Diencephalon (tissue), 1 donor: Measurements from ENCODE around the gene OST4. TPM values are rescaled to one million over a fixed set of nuclear protein-coding genes. Genes with fewer than 3 reads are reported as not detected.

Experiments
- total RNA-seq: library from RNA; depleted of rRNA; stranded (reverse); fragments of >200 nt; gene quantifications from one replicate; pipeline ENCODE4 v1.2.3, GENCODE V29; 2014

The OST4 gene
- total RNA-seq = 158 TPM

DNA sequence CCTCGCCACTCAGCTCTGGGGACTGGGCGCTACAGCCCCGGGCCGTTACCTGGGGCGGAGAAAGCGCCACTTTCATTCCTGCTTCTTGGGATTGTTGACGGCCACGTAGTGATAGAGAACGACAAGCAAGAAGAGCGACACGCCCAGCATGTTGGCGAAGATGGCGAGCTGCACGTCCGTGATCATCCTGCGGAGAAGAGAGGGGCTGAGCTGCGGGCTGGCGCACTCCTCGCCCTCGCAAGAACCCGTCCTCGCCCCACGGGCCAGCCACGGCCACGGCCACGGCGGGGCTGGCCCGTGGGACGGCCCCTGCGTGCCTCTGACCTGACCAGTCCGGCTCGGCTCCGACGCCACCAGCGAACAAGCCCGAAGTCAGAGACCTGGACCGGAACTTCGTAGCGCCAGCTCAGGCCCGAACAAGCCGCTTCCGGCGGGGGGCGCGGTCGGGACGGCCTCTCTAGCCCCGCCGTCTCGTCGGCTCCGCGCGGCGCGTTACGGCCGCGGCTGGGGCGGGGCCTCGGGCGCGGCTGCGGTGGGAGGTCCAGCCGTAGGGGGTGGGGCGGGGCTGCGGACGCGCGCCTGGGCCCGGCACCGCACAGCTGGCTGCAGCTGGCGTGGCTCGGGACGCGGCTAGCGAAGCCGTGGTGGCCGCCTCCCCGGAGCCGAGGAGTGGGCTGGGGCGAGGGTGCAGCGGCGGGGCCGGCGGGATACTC is at the start of gene OST4:
Gene OST4, minus strand, starts transcription at position 378 of the 713 bp plus-strand sequence.

DNA sequence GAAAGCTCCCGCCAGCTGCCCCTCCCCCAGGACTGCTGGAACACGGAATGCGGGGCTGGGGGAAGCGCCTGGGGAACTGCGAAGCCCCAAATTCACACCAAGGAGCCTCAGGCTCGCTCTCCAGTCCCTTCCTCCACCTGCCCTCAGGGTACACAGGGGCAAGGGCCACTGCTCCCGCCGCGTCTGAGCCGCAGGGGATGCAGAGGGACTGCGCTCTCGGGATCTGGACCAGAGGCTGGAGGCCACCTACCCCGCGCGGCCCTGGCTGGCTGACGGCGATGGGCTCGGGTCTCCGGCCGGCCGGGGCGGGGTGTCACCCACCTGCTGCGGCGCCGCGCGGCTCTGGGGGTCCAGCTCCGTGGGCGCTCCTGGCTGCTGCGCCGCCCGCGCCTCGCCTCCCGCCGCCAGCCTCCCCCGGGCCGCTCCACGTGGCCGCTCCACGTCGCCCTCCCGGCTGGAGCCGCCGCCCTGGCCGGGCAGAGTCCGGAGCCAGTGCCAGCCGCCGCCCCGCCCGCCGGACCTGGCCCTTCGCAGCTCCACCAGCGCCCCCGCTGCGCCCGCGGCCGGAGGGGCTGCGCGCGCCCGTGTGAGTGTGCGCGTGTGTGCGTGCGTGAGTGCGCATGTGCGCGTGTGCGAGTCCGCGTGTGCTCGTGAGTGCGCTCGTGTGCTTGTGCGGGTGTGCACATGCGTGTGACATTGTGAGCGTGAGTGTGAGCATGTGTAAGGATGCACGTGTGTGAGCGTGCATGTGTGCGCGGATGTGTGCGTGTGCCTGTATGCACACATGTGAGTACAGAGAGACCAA is 47.3 kb upstream of the OST4 start, which contains the start of gene CGREF1:
Gene CGREF1, minus strand, starts transcription at position 604 of the 805 bp plus-strand sequence. CDS start 14,762 bp downstream, outside the sequence.

DNA sequence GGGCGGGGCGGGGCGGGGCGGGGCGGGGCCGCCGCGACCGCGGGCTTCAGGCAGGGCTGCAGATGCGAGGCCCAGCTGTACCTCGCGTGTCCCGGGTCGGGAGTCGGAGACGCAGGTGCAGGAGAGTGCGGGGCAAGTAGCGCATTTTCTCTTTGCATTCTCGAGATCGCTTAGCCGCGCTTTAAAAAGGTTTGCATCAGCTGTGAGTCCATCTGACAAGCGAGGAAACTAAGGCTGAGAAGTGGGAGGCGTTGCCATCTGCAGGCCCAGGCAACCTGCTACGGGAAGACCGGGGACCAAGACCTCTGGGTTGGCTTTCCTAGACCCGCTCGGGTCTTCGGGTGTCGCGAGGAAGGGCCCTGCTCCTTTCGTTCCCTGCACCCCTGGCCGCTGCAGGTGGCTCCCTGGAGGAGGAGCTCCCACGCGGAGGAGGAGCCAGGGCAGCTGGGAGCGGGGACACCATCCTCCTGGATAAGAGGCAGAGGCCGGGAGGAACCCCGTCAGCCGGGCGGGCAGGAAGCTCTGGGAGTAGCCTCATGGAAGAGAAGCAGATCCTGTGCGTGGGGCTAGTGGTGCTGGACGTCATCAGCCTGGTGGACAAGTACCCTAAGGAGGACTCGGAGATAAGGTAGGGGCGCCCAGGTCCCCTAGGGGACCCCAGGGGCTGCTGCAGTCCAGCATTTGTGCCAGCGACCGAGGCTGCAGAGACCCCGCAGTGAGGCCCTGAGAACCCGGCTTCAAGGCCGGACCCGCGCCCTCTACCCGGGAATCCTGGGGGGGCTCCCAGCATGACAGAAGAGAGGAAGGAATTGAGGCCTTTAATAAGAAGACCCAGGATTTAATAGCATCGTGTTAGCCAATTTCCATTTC is 15.5 kb upstream of the OST4 start, which contains the start of gene KHK:
Gene KHK, plus strand, starts transcription at position 49 of the 870 bp plus-strand sequence. Its CDS starts 488 bp downstream, at position 537.

DNA sequence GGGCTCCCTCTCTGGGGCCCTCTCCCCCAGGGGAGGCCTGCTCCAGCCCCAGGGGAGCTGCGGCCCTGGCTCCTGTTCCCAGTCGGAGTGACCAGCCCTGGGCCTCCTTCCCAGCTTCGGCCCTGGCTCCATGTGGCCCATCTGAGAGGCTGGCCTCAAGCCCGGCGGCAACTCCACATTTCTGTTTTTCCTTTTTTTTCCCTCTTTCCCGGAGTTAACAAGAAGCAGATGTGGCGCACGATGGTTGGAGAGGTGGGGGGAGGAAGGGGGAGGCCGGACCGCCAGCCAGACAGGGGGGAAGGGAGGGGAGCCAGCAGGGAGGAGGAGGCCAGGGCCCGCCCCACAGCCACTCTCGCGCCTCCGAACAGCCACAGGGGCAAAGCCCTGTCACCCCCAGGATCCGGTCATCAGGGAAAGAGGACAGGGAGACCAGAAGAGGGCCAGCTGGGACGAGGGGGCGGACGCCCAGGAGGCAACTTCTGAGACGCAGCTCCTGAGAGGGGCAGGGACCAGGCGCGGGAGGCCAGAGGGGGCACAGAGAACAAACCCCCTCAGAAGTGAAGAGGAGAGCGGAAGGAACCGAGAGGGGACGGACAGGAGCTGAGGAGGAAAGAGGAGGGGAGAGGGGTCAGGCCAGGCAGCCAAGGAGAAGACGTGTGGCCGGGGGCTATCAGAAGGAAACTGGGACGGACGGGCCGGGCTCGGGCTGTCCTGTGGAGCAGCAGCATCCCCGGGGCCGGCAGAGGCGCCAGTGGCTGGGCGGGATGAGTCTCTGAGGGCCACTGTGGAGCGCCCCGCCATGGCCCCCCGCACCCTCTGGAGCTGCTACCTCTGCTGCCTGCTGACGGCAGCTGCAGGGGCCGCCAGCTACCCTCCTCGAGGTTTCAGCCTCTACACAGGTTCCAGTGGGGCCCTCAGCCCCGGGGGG is 7.1 kb upstream of the OST4 start, which contains the start of gene EMILIN1:
Gene EMILIN1, plus strand, starts transcription at position 349 of the 928 bp plus-strand sequence. Its CDS starts 451 bp downstream, at position 800.

DNA sequence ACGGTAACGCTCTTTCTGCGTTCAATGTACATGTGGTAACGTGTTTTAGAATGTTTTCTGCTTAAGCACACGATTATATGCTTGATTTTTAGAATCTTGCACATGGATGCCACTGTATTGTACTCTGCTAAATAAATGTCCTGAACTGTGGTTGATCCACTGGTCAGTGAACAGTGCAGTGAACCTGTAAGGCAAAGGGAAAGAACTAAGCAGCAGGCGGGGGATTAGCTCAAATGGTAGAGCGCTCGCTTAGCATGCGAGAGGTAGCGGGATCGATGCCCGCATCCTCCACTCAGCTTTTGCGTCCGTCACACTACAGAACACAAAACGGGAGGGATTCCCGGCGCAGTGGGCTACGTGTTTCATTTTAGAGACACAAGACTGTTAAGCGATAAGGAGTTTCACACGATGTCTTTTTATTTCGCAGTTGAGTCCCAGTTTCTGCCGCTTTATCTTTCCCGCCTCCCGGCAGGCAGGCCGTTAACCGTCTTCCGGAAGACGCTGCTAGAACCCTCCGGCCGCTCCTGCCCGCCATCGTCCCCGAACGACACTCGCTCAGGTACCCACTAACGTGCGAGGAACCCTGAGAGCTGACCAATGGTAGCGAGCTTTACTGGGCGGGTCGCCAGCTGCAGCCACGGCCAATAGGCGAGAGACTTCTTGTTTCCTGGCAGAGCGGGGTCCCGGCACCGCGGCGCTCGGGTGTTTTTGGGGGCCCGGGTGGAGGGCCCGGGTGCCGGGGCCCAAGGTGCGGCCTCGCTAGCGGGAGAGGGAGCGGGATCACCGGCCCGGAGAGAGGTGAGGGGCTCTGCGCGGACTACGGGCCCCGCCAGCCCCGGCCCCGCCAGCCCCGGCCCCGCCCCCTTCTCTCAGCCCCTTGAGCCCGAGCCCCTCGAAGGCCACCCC is 20.2 kb downstream of the OST4 start, which contains the start of gene AGBL5:
Gene AGBL5, plus strand, starts transcription at position 673 of the 906 bp plus-strand sequence. CDS start 1,291 bp downstream, outside the sequence.

DNA sequence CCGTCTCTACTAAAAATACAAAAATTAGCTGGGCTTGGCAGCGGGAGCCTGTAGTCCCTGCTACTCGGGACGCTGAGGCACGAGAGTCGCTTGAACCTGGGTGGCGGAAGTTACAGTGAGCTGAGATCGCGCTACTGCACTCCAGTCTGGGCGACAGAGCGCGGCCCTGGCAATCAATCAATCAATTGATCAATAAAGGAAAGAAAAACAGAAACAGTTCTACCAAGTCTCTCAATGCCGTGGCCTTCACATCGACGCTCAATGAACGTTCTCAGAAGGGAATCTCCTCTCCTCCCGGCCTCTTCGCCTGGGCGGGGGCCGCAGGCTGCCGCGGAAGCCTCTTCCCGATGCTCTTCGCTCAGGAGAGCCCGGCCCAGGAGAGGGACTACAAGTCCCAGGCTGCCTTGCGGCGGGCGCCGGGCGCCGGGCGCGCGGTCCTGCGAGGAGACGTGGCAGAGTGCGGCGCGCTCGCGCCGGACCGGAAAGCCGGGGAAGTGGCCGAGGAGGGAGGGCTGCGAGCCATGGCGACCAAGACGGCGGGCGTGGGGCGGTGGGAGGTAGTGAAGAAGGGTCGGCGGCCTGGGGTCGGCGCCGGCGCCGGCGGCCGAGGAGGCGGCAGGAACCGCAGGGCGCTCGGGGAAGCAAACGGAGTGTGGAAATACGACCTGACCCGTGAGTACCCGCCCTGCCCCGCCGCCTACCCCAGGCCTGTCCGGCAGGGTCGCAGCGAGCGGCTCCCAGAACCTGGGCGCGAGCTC is 38.8 kb downstream of the OST4 start, which contains the start of gene TMEM214:
Gene TMEM214, plus strand, starts transcription at position 471 of the 758 bp plus-strand sequence. Its CDS starts 51 bp downstream, at position 522.

Other genes starting within 250 kb of the OST4 start
- 181 TPM for gene DPYSL5, start 223.5 kb downstream of the OST4 start, total RNA-seq
- 39.9 TPM for gene MAPRE3, start 101.0 kb downstream of the OST4 start, total RNA-seq
- 14.5 TPM for gene TMEM214, start 38.7 kb downstream of the OST4 start, total RNA-seq
- gene AGBL5, start 20.0 kb downstream of the OST4 start, total RNA-seq = 28.6 TPM
- gene EMILIN1, start 7.0 kb upstream of the OST4 start, total RNA-seq = 6.2 TPM
- 8.8 TPM for gene KHK, start 15.1 kb upstream of the OST4 start, total RNA-seq
- gene CGREF1, start 47.5 kb upstream of the OST4 start, total RNA-seq = 28.8 TPM
- gene ABHD1, start 52.2 kb upstream of the OST4 start, total RNA-seq = 0.46 TPM
- 24.7 TPM for gene PREB, start 63.0 kb upstream of the OST4 start, total RNA-seq
- not detected for gene PRR30, start 67.8 kb upstream of the OST4 start, total RNA-seq
- gene TCF23, start 77.3 kb upstream of the OST4 start, total RNA-seq = not detected
- gene ATRAID, start 140.4 kb upstream of the OST4 start, total RNA-seq = 57.7 TPM
- gene SLC5A6, start 140.6 kb upstream of the OST4 start, total RNA-seq = 27.7 TPM
- 27.2 TPM for gene CAD, start 145.7 kb upstream of the OST4 start, total RNA-seq
- 2.1 TPM for gene SLC30A3, start 191.4 kb upstream of the OST4 start, total RNA-seq
- 0.23 TPM for gene DNAJC5G, start 203.8 kb upstream of the OST4 start, total RNA-seq
- gene TRIM54, start 210.8 kb upstream of the OST4 start, total RNA-seq = not detected
- gene UCN, start 236.8 kb upstream of the OST4 start, total RNA-seq = 0.92 TPM